HL-60 (cell line): Measurements from ENCODE around the gene RBPJ.
A peak's percentile ranks its signal among the peaks of the same experiment; 100 is the strongest.

Source experiments
- DNase-seq, 2 experiments: peaks; one replicate each; pipeline ENCODE4 v3.0.0-alpha.2; 2010 to 2020; ENCODE audit warnings: low read depth in 1 of 2, low spot score in 1 of 2
- H3K27ac ChIP-seq: fragments of 250-450 bp; sonication (Bioruptor Pico); replicated peaks from 2 replicates; pipeline ENCODE4 v1.5.1; 2020; ENCODE audit warnings: mild to moderate bottlenecking, moderate library complexity
- H3K27me3 ChIP-seq: fragments of 250-450 bp; sonication (Bioruptor Pico); 2 replicates; pipeline ENCODE4 v1.5.1; 2021; ENCODE audit warnings: mild to moderate bottlenecking, moderate library complexity; ENCODE audit not compliant: insufficient read depth, poor library complexity, severe bottlenecking
- H3K4me3 ChIP-seq: replicated peaks from 2 replicates; pipeline ENCODE4 v1.5.1; 2011; ENCODE audit warnings: mild to moderate bottlenecking, control low read depth, low read length; ENCODE audit not compliant: insufficient read depth
- GABPA ChIP-seq: IDR thresholded peaks from 2 replicates; pipeline ENCODE4 v1.6.1; 2012; ENCODE audit warnings: low read depth
- POLR2AphosphoS5 ChIP-seq: IDR thresholded peaks from 2 replicates; pipeline ENCODE4 v1.6.1; 2012; ENCODE audit warnings: low read depth
- SPI1 ChIP-seq: IDR thresholded peaks from 2 replicates; pipeline ENCODE4 v1.6.1; 2012; ENCODE audit warnings: low read depth, mild to moderate bottlenecking, borderline replicate concordance
- TF ChIP-seq, protein P1 (sequence below): IDR thresholded peaks from one replicate; pipeline ENCODE4 v1.5.1; 2011; ENCODE audit warnings: low read length, control low read depth, inconsistent platforms; ENCODE audit not compliant: insufficient read depth
- TF ChIP-seq, protein P2 (sequence below): IDR thresholded peaks from 2 replicates; pipeline ENCODE4 v1.6.1; 2012; ENCODE audit warnings: low read depth; ENCODE audit not compliant: insufficient replicate concordance

RBPJ gene

DNA sequence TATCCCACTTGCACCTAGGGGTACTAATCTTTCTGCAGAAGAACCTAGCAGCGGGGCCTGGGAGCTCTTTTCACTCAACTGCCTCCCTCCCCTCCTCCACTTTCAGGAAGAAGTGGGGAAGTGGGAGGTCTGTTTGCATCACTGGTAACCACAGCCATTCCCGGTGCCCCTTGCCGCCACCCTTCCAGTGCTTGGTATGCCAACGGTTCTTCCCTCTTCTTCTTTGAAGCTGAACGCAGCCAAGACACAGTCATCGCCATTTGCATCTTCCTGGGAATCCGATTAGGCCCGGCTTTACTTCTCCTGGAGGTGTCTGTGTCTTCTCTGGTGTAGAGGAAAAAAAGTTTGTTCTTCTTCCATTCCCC, 47.2 kb upstream of the RBPJ start:
- peak overlapping the region; percentile 93 for H3K27ac ChIP-seq
- TF ChIP-seq SPI1 = peak; percentile 90
- peak; percentile 83 for TF ChIP-seq POLR2AphosphoS5
- TF ChIP-seq, protein P1, sequence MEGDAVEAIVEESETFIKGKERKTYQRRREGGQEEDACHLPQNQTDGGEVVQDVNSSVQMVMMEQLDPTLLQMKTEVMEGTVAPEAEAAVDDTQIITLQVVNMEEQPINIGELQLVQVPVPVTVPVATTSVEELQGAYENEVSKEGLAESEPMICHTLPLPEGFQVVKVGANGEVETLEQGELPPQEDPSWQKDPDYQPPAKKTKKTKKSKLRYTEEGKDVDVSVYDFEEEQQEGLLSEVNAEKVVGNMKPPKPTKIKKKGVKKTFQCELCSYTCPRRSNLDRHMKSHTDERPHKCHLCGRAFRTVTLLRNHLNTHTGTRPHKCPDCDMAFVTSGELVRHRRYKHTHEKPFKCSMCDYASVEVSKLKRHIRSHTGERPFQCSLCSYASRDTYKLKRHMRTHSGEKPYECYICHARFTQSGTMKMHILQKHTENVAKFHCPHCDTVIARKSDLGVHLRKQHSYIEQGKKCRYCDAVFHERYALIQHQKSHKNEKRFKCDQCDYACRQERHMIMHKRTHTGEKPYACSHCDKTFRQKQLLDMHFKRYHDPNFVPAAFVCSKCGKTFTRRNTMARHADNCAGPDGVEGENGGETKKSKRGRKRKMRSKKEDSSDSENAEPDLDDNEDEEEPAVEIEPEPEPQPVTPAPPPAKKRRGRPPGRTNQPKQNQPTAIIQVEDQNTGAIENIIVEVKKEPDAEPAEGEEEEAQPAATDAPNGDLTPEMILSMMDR = no peak
- TF ChIP-seq, protein P2, sequence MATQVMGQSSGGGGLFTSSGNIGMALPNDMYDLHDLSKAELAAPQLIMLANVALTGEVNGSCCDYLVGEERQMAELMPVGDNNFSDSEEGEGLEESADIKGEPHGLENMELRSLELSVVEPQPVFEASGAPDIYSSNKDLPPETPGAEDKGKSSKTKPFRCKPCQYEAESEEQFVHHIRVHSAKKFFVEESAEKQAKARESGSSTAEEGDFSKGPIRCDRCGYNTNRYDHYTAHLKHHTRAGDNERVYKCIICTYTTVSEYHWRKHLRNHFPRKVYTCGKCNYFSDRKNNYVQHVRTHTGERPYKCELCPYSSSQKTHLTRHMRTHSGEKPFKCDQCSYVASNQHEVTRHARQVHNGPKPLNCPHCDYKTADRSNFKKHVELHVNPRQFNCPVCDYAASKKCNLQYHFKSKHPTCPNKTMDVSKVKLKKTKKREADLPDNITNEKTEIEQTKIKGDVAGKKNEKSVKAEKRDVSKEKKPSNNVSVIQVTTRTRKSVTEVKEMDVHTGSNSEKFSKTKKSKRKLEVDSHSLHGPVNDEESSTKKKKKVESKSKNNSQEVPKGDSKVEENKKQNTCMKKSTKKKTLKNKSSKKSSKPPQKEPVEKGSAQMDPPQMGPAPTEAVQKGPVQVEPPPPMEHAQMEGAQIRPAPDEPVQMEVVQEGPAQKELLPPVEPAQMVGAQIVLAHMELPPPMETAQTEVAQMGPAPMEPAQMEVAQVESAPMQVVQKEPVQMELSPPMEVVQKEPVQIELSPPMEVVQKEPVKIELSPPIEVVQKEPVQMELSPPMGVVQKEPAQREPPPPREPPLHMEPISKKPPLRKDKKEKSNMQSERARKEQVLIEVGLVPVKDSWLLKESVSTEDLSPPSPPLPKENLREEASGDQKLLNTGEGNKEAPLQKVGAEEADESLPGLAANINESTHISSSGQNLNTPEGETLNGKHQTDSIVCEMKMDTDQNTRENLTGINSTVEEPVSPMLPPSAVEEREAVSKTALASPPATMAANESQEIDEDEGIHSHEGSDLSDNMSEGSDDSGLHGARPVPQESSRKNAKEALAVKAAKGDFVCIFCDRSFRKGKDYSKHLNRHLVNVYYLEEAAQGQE = no peak
- H3K27me3 ChIP-seq = no peaks in the 10 kb centered on the region
- H3K4me3 ChIP-seq = peak overlapping the region; percentile 14
- DNase-seq = peak; percentile 67 to 91

DNA sequence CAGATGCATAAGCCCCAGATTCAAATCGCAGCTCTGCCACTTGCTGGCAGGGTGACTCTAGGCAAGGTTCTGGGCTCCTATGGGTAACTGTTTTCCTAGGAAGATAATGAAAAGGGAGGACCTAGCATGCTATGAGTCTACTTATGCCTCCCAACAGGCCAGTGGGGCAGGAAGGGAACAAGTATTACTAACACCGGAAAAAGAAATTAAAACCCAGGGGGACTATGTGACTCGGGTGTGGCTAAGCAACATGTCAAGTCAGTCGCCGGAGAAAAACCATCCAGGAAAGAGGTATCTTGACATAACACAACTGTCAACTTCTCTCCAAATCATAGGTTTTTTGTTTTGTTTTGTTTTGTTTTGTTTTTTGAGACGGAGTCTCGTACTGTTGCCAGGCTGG, 45.5 kb upstream of the RBPJ start:
- Histone ChIP-seq H3K4me3 (no peak overlapping the region), H3K27ac (peak overlapping the region; percentile 93), H3K27me3 (no peaks in the 10 kb centered on the region)
- no peak for DNase-seq
- TF ChIP-seq, protein P2 = no peak
- no peak for TF ChIP-seq SPI1
- no peak for TF ChIP-seq GABPA
- no peak for TF ChIP-seq POLR2AphosphoS5
- TF ChIP-seq, protein P1 = no peak

DNA sequence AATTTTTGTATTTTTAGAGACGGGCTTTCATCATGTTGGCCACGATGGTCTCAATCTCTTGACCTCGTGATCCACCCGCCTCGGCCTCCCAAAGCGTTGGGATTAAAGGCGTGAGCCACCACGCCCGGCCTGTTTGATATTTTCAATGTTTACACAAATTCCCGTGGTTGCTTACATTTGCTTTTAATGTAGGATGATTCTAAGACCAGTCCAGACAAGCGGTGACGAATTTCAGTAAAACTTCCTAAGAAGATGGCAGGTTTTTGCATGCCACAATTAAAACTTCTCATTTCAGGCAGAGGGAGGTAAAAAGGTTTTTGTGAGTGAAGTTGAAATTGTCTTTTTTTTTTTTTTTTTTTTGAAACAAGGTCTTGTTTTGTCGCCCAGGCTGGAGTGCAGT, 41.4 kb upstream of the RBPJ start:
- DNase-seq = no peak
- no peak overlapping the region; the same call in 1 of the 2 replicates for H3K27ac ChIP-seq
- no peak overlapping the region for H3K4me3 ChIP-seq
- TF ChIP-seq, protein P1 = no peak
- TF ChIP-seq, protein P2 = no peak
- TF ChIP-seq GABPA = no peak
- TF ChIP-seq POLR2AphosphoS5 = no peak
- TF ChIP-seq SPI1 = no peak
- H3K27me3 ChIP-seq = no peaks in the 10 kb centered on the region
